ENCODE results near the gene ANO2. TPM values are rescaled to one million over a fixed set of nuclear protein-coding genes. Genes with fewer than 3 reads are reported as not detected.

ANO2 gene
- total RNA-seq, 4 donors from 2014 or later, result 0.59 to 51.7 (median 15.1) TPM

- no peaks in the 10 kb centered on the region for H3K9me3 ChIP-seq
- H3K4me1 ChIP-seq, result no peaks in the 10 kb centered on the region
- H3K36me3 ChIP-seq, result no peaks in the 10 kb centered on the region
- no peak overlapping the region for H3K27ac ChIP-seq
- H3K27me3 ChIP-seq, result no peaks in the 10 kb centered on the region
- no peak overlapping the region for H3K4me3 ChIP-seq
- DNase-seq, result no peak
- TF ChIP-seq POLR2A (IDR thresholded peaks at IDR 0.05) (no peak), CTCF (IDR thresholded peaks at IDR 0.05) (no peak)
- intact Hi-C loops (cut with DNase I; ENCODE audit: low total_unique reads), result no loop called here
Measured at GRCh38 chr12:5522432-5523335, 422.4 kb downstream of the ANO2 start.

- H3K27me3 ChIP-seq, result no peaks in the 10 kb centered on the region
- no peak for DNase-seq
- H3K4me1 ChIP-seq, result no peaks in the 10 kb centered on the region
- H3K27ac ChIP-seq, result no peak overlapping the region
- intact Hi-C loops (cut with DNase I; ENCODE audit: low total_unique reads), result no loop called here
- no peaks in the 10 kb centered on the region for H3K36me3 ChIP-seq
- H3K4me3 ChIP-seq, result no peak overlapping the region
- TF ChIP-seq POLR2A (IDR thresholded peaks at IDR 0.05), result no peak
- TF ChIP-seq CTCF (IDR thresholded peaks at IDR 0.05), result no peak
- H3K9me3 ChIP-seq, result no peaks in the 10 kb centered on the region
Measured at GRCh38 chr12:5521456-5522325, 423.4 kb downstream of the ANO2 start.

- DNase-seq, result no peak
- H3K36me3 ChIP-seq, result no peaks in the 10 kb centered on the region
- H3K9me3 ChIP-seq, result no peaks in the 10 kb centered on the region
- H3K27me3 ChIP-seq, result no peaks in the 10 kb centered on the region
- H3K27ac ChIP-seq, result no peak overlapping the region
- no peaks in the 10 kb centered on the region for H3K4me1 ChIP-seq
- intact Hi-C loops (cut with DNase I; ENCODE audit: low total_unique reads), result no loop called here
- TF ChIP-seq POLR2A (IDR thresholded peaks at IDR 0.05) (no peak), CTCF (IDR thresholded peaks at IDR 0.05) (no peak)
- no peak overlapping the region for H3K4me3 ChIP-seq
Measured at GRCh38 chr12:5520831-5521230, 424.2 kb downstream of the ANO2 start.

- intact Hi-C loops (cut with DNase I; ENCODE audit: low total_unique reads), result no loop called here
- Histone ChIP-seq H3K4me1 (no peaks in the 10 kb centered on the region), H3K27me3 (no peaks in the 10 kb centered on the region), H3K9me3 (no peaks in the 10 kb centered on the region), H3K4me3 (no peak overlapping the region), H3K27ac (no peak overlapping the region), H3K36me3 (no peaks in the 10 kb centered on the region)
- no peak for DNase-seq
- TF ChIP-seq POLR2A (IDR thresholded peaks at IDR 0.05), result no peak
- TF ChIP-seq CTCF (IDR thresholded peaks at IDR 0.05), result no peak
Measured at GRCh38 chr12:5520037-5520436, 425.0 kb downstream of the ANO2 start.

Data from uterus (tissue), 4 donors.